Measurements from ENCODE around the gene SSC4D.
A peak's percentile ranks its signal among the peaks of the same experiment; 100 is the strongest.

SSC4D gene

GRCh38 chr7:76394957-76395356 lies 14.5 kb downstream of the SSC4D start:
- no peaks in the 10 kb centered on the region for H3K36me3 ChIP-seq (ENCODE audit: insufficient read depth, low read length)
- no peak for TF ChIP-seq CTCF (IDR thresholded peaks at IDR 0.05; ENCODE audit: borderline replicate concordance, extremely low read depth, low read length, poor library complexity, severe bottlenecking)
- no peak for TF ChIP-seq EZH2 (IDR thresholded peaks at IDR 0.05; ENCODE audit: borderline replicate concordance, low read depth, low read length, severe bottlenecking)
- H3K4me1 ChIP-seq (ENCODE audit: insufficient read depth, low read length) = peaks cover 16% of the 10 kb centered on the region
- no peak overlapping the region for H2AFZ ChIP-seq (ENCODE audit: low read depth, low read length)
- H4K20me1 ChIP-seq (ENCODE audit: insufficient read depth, low read length) = no peaks in the 10 kb centered on the region
- H3K9ac ChIP-seq (ENCODE audit: low read depth, low read length) = no peak overlapping the region
- no peaks in the 10 kb centered on the region for H3K79me2 ChIP-seq (ENCODE audit: insufficient read depth, low read length)
- no peak overlapping the region for H3K27ac ChIP-seq (ENCODE audit: low read length)
- DNase-seq = no peak
- no peaks in the 10 kb centered on the region for H3K27me3 ChIP-seq (ENCODE audit: insufficient read depth, low read length, poor library complexity)
- no peak overlapping the region for H3K4me2 ChIP-seq (ENCODE audit: insufficient read depth, low read length)
- H3K4me3 ChIP-seq (ENCODE audit: low read depth in 1 of 2, low read length in 2 of 2) = no peak overlapping the region
- no peaks in the 10 kb centered on the region for H3K9me3 ChIP-seq (ENCODE audit: insufficient read depth, low read length, severe bottlenecking)
- no peak for ATAC-seq (ENCODE audit: insufficient read depth, low read depth)

GRCh38 chr7:76393116-76394031 lies 16.1 kb downstream of the SSC4D start:
- peak overlapping the region; percentile 91 for H3K4me2 ChIP-seq (ENCODE audit: insufficient read depth, low read length)
- H3K36me3 ChIP-seq (ENCODE audit: insufficient read depth, low read length) = no peaks in the 10 kb centered on the region
- H3K9me3 ChIP-seq (ENCODE audit: insufficient read depth, low read length, severe bottlenecking) = no peaks in the 10 kb centered on the region
- TF ChIP-seq CTCF (IDR thresholded peaks at IDR 0.05; ENCODE audit: borderline replicate concordance, extremely low read depth, low read length, poor library complexity, severe bottlenecking) (no peak), EZH2 (IDR thresholded peaks at IDR 0.05; ENCODE audit: borderline replicate concordance, low read depth, low read length, severe bottlenecking) (no peak)
- H3K4me1 ChIP-seq (ENCODE audit: insufficient read depth, low read length) = peaks cover 24% of the 10 kb centered on the region
- H4K20me1 ChIP-seq (ENCODE audit: insufficient read depth, low read length) = no peaks in the 10 kb centered on the region
- ATAC-seq (ENCODE audit: insufficient read depth, low read depth) (peak; percentile 94), DNase-seq (peak; percentile 88)
- H2AFZ ChIP-seq (ENCODE audit: low read depth, low read length) = peak overlapping the region; percentile 91
- H3K27ac ChIP-seq (ENCODE audit: low read length) = peak overlapping the region; percentile 76
- no peaks in the 10 kb centered on the region for H3K79me2 ChIP-seq (ENCODE audit: insufficient read depth, low read length)
- H3K9ac ChIP-seq (ENCODE audit: low read depth, low read length) = peak overlapping the region; percentile 69
- peak overlapping the region; percentile 10 to 71; a peak in 3 of 4 replicates for H3K4me3 ChIP-seq (ENCODE audit: low read depth in 1 of 2, low read length in 2 of 2)
- no peaks in the 10 kb centered on the region for H3K27me3 ChIP-seq (ENCODE audit: insufficient read depth, low read length, poor library complexity)

GRCh38 chr7:76392531-76393115 lies 16.9 kb downstream of the SSC4D start:
- no peaks in the 10 kb centered on the region for H3K36me3 ChIP-seq (ENCODE audit: insufficient read depth, low read length)
- peak overlapping the region; percentile 8 to 71; a peak in 3 of 4 replicates for H3K4me3 ChIP-seq (ENCODE audit: low read depth in 1 of 2, low read length in 2 of 2)
- H4K20me1 ChIP-seq (ENCODE audit: insufficient read depth, low read length) = no peaks in the 10 kb centered on the region
- peak overlapping the region; percentile 76 for H3K27ac ChIP-seq (ENCODE audit: low read length)
- no peaks in the 10 kb centered on the region for H3K9me3 ChIP-seq (ENCODE audit: insufficient read depth, low read length, severe bottlenecking)
- peak overlapping the region; percentile 91 for H3K4me2 ChIP-seq (ENCODE audit: insufficient read depth, low read length)
- ATAC-seq (ENCODE audit: insufficient read depth, low read depth) (peak; percentile 70; the same call in 2 of the 3 replicates), DNase-seq (no peak)
- peak overlapping the region; percentile 69 for H3K9ac ChIP-seq (ENCODE audit: low read depth, low read length)
- no peaks in the 10 kb centered on the region for H3K79me2 ChIP-seq (ENCODE audit: insufficient read depth, low read length)
- peaks cover 24% of the 10 kb centered on the region for H3K4me1 ChIP-seq (ENCODE audit: insufficient read depth, low read length)
- peak overlapping the region; percentile 91 for H2AFZ ChIP-seq (ENCODE audit: low read depth, low read length)
- no peaks in the 10 kb centered on the region for H3K27me3 ChIP-seq (ENCODE audit: insufficient read depth, low read length, poor library complexity)
- no peak for TF ChIP-seq EZH2 (IDR thresholded peaks at IDR 0.05; ENCODE audit: borderline replicate concordance, low read depth, low read length, severe bottlenecking)
- TF ChIP-seq CTCF (IDR thresholded peaks at IDR 0.05; ENCODE audit: borderline replicate concordance, extremely low read depth, low read length, poor library complexity, severe bottlenecking) = no peak

All from DND-41 (cell line).